Upper lobe of left lung (tissue), 6 donors: Measurements from ENCODE around the gene RABEP2. TPM values are rescaled to one million over a fixed set of nuclear protein-coding genes. Genes with fewer than 3 reads are reported as not detected.

Experiments used
- ATAC-seq, 2 donors: fragments of 200-7000 bp; cut with Tn5 transposase; one replicate each; pipeline ENCODE4 v1.9.1; 2022; ENCODE audit warnings: mild to moderate bottlenecking in 2 of 2, moderate library complexity in 2 of 2; ENCODE audit not compliant: low FRiP score in 2 of 2
- DNase-seq, 2 donors: peaks; one replicate each; pipeline ENCODE4 v3.0.0-alpha.2; 2019 to 2020
- H3K27ac ChIP-seq, 4 donors: fragments of 200-600 bp; sonication (generic); one replicate each; pipeline ENCODE4 v1.5.1; 2016 to 2019
- H3K27me3 ChIP-seq, 4 donors: fragments of 200-600 bp; sonication (generic); one replicate each; pipeline ENCODE4 v1.5.1; 2017 to 2019
- H3K36me3 ChIP-seq, 4 donors: fragments of 200-600 bp; sonication (generic); one replicate each; pipeline ENCODE4 v1.5.1; 2016 to 2019
- H3K4me1 ChIP-seq, 4 donors: fragments of 200-600 bp; sonication (generic); one replicate each; pipeline ENCODE4 v1.5.1; 2018 to 2019
- H3K4me3 ChIP-seq, 4 donors: fragments of 200-600 bp; sonication (generic); one replicate each; pipeline ENCODE4 v1.5.1; 2017 to 2019; ENCODE audit warnings: mild to moderate bottlenecking in 2 of 4, moderate library complexity in 1 of 4
- H3K9me3 ChIP-seq, 4 donors: fragments of 200-600 bp; sonication (generic); one replicate each; pipeline ENCODE4 v1.5.1; 2018 to 2019
- EP300 ChIP-seq, 4 donors: sonication (generic); formaldehyde crosslinking; IDR thresholded peaks; one replicate each; pipeline ENCODE4 v1.5.1; 2017; ENCODE audit warnings: antibody characterized with exemption in 4 of 4, control low read depth in 2 of 4
- POLR2A ChIP-seq, 4 donors: fragments of 450-650 bp; IDR thresholded peaks; one replicate each; pipeline ENCODE4 v1.5.1; 2016 to 2017; ENCODE audit warnings: antibody characterized with exemption in 4 of 4, mild to moderate bottlenecking in 2 of 4
- POLR2AphosphoS5 ChIP-seq, 2 donors: sonication (generic); formaldehyde crosslinking; IDR thresholded peaks; one replicate each; pipeline ENCODE4 v1.5.1; 2017; ENCODE audit warnings: antibody characterized with exemption in 2 of 2
- WGBS, 2 donors: methylation state at CpG; one replicate each; pipeline ENCODE4 v1.1.5; 2017 to 2018; 5-methylcytosine and 5-hydroxymethylcytosine counted together
- total RNA-seq, 6 donors: library from RNA; depleted of rRNA in 4 of 6; stranded (reverse); fragments of >200 nt in 4 of 6; gene quantifications; one replicate each; pipeline versions ENCODE4 v1.1.0 to v1.2.1, GENCODE V29; 2016 to 2021
- TF ChIP-seq, protein P1 (sequence below), 6 experiments: fragments of 450-650 bp in 4 of 6; fragments of 200-600 bp in 2 of 6; sonication (generic) in 2 of 6; IDR thresholded peaks; one replicate each; pipeline ENCODE4 v1.5.1; 2016 to 2019; ENCODE audit warnings: antibody characterized with exemption in 6 of 6
- donor health status: DM: no; HTN: no; CAD: no; lungs with moderate emphysema.
- donor health status: DM: no; HTN: yes; CAD: no; lungs with severe emphysema.

The RABEP2 gene
- total RNA-seq, 6 donors from 2014 or later, result 25.6 to 115 (median 33.0) TPM

DNA sequence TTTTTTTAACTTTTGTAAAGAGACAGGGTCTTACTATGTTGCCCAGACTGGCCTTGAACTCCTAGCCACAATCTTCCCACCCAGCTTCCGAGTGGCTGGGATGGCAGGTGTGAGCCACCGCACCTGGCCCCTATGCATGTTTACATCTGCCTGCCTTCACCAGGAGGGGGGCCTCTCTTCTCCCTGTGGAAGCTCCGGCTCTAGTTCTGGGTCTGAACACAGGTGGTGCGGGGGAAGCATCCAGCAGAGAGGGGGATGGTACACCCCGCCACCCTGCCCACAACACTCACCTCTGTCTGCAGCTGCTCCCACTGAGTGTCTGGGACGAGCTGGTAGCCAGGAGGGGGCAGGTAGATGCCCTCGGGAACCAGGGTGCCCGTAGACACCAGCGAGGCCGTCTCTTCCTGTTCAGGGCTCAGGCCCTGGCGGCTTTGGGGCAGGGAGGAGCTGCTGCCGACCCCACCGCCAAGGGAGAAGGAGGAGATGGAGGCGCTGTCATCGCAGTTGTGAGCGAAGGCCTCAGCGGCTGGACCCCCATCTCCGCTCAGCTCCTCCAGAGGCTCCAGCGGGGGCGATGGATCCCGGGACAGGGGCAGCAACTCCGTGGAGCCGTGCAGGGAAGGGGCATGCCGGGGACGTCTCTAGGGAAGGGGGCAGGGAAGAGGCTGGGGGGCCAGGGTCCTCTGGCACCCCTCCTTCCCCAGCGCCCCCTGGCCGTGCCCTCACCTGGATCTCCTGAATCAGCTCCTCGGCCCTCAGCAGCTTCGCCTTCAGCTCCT is 10.9 kb downstream of the RABEP2 start:
- Histone ChIP-seq H3K27ac (no peak overlapping the region), H3K4me3 (no peak overlapping the region), H3K9me3 (no peaks in the 10 kb centered on the region), H3K36me3 (peaks cover 3 to 74% (median 60%) of the 10 kb centered on the region in 4 donors), H3K4me1 (no peaks in the 10 kb centered on the region), H3K27me3 (no peaks in the 10 kb centered on the region)
- ATAC-seq (peak in 1 of 2 donors; percentile 26), DNase-seq (peak in 1 of 2 donors; percentile 67)
- TF ChIP-seq POLR2AphosphoS5 (IDR thresholded peaks at IDR 0.05), result no peak
- TF ChIP-seq POLR2A (IDR thresholded peaks at IDR 0.05), result no peak
- TF ChIP-seq, protein P1, sequence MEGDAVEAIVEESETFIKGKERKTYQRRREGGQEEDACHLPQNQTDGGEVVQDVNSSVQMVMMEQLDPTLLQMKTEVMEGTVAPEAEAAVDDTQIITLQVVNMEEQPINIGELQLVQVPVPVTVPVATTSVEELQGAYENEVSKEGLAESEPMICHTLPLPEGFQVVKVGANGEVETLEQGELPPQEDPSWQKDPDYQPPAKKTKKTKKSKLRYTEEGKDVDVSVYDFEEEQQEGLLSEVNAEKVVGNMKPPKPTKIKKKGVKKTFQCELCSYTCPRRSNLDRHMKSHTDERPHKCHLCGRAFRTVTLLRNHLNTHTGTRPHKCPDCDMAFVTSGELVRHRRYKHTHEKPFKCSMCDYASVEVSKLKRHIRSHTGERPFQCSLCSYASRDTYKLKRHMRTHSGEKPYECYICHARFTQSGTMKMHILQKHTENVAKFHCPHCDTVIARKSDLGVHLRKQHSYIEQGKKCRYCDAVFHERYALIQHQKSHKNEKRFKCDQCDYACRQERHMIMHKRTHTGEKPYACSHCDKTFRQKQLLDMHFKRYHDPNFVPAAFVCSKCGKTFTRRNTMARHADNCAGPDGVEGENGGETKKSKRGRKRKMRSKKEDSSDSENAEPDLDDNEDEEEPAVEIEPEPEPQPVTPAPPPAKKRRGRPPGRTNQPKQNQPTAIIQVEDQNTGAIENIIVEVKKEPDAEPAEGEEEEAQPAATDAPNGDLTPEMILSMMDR (IDR thresholded peaks at IDR 0.05), result no peak
- WGBS, 2 donors, result 95 to 98% methylated on average over 5 to 29 of the region's 29 CpGs

DNA sequence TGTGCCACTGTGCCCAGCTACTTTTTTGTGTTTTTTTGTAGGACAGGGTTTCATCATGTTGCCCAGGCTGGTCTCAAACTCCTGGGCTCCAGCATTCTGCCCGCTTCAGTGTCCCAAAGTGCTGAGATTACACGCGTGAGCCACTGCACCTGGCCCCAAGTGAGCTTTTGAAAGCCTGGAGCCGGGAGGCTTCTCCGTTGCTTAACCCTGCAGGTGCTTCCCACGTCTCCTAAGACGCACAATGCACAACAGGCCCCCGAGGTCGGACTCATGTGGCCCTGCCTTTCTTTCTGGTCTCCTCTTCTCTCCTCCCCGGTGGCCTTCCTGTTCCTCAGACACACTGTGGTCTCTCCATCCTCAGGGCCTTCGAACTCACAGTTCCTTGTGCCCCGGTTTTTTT is 12.5 kb downstream of the RABEP2 start:
- peaks cover 3 to 75% (median 55%) of the 10 kb centered on the region in 4 donors for H3K36me3 ChIP-seq
- TF ChIP-seq, protein P1 (IDR thresholded peaks at IDR 0.05), result no peak
- TF ChIP-seq EP300 (IDR thresholded peaks at IDR 0.05) (no peak), POLR2AphosphoS5 (IDR thresholded peaks at IDR 0.05) (no peak), POLR2A (IDR thresholded peaks at IDR 0.05) (no peak)
- 92 to 93% methylated on average over 12 of the region's 12 CpGs for WGBS, 2 donors

DNA sequence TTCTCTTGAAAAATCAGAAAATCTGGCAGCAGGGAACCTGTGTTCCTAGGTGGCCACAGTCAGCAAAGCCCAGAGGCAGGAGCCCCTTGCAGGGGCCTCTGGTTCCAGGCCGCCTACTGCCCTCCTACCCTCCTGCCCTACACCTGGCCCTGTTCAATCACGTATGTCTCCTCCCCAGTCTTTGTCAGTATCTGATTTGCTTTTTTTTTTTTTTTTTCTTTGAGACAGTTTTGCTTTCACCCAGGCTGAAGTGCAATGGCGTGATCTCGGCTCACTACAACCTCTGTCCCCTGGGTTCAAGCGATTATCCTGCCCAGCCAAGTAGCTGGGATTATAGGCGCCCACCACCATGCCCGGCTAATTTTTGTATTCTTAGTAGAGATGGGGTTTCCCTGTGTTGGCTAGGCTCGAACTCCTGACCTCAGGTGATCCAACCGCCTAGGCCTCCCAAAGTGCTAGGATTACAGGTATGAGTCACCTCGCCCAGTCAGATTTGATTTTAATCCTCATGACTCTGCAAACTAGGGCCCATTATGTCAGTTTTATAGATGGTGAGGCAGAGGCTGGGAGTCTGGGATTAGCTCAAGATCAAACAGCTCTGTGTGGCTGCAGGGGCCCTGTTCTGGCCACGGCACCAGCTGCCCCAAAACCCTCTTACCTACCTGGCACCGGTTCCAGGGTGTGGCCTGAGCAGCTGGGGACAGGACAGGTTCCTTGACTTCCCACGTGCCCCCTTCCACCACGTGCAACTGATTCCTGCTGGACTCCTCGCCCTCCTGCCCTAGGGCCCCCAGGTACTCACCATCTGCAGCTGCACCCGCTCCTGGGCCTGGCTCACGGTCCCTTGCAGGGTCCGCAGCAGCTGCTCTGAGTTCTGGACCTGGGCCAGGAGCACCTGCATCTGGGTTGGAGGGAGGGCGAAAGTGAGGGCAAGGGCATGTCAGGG is 14.7 kb downstream of the RABEP2 start:
- TF ChIP-seq POLR2AphosphoS5 (IDR thresholded peaks at IDR 0.05) (no peak), EP300 (IDR thresholded peaks at IDR 0.05) (no peak), POLR2A (IDR thresholded peaks at IDR 0.05) (no peak)
- TF ChIP-seq, protein P1 (IDR thresholded peaks at IDR 0.05), result no peak
- H3K27me3 ChIP-seq, result no peaks in the 10 kb centered on the region
- H3K9me3 ChIP-seq, result no peaks in the 10 kb centered on the region
- no peak overlapping the region for H3K27ac ChIP-seq
- WGBS, 2 donors, result 90 to 92% methylated on average over 17 of the region's 19 CpGs
- ATAC-seq (peak in 1 of 2 donors; percentile 16), DNase-seq (peak in 1 of 2 donors; percentile 52)
- H3K4me1 ChIP-seq, result no peaks in the 10 kb centered on the region
- peaks cover 0 to 80% (median 55%) of the 10 kb centered on the region in 4 donors for H3K36me3 ChIP-seq
- H3K4me3 ChIP-seq, result no peak overlapping the region

More for the DNA sequence above, 12.5 kb downstream of the RABEP2 start:
- H3K9me3 ChIP-seq, result no peaks in the 10 kb centered on the region
- no peak overlapping the region for H3K27ac ChIP-seq
- DNase-seq, result no peak
- H3K4me3 ChIP-seq, result no peak overlapping the region
- H3K27me3 ChIP-seq, result no peaks in the 10 kb centered on the region
- H3K4me1 ChIP-seq, result no peaks in the 10 kb centered on the region
- ATAC-seq, result no peak

DNA sequence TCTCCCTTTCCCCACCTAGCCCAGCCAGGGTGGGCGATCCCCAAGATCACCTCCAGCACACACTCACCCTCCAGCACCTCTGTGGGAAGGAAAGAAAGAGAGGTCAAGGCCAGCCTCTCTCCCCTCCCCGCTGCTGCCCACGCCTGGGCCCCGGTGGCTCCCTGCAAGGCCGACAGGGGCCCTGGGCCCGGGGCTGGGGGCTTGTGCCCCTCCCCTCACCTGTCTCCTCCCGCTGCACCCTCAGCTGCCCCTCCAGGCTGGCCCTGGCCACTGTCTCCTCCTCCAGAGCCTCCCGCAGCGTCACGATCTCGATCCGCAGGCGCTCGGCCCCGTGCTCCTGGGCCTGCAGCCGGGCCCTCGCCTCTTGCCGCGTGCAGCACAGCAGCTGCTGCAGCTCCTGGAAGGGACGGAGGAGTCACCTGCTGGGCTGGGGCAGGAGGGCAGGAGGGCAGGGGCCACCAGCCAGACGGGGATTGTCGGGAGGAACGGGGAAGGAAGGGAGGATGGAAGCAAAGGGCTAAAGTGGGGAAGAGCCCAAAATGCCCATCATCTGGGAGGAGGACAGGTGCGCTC is 19.2 kb downstream of the RABEP2 start:
- H3K27ac ChIP-seq, result no peak overlapping the region
- H3K27me3 ChIP-seq, result no peaks in the 10 kb centered on the region
- H3K36me3 ChIP-seq, result peaks cover 0 to 63% (median 42%) of the 10 kb centered on the region in 4 donors
- H3K4me1 ChIP-seq, result no peaks in the 10 kb centered on the region
- H3K4me3 ChIP-seq, result no peak overlapping the region
- no peak for ATAC-seq
- DNase-seq, result peak in 1 of 2 donors; percentile 66
- no peaks in the 10 kb centered on the region for H3K9me3 ChIP-seq
- 92 to 93% methylated on average over 18 to 24 of the region's 24 CpGs for WGBS, 2 donors
- TF ChIP-seq EP300 (IDR thresholded peaks at IDR 0.05), result no peak
- TF ChIP-seq, protein P1 (IDR thresholded peaks at IDR 0.05), result no peak
- no peak for TF ChIP-seq POLR2A (IDR thresholded peaks at IDR 0.05)
- TF ChIP-seq POLR2AphosphoS5 (IDR thresholded peaks at IDR 0.05), result no peak
